K562 treated with DMSO at 1 percent for 12 hours (cell line): ENCODE measurements around the gene DPH2. TPM values are rescaled to one million over a fixed set of nuclear protein-coding genes. Genes with fewer than 3 reads are reported as not detected.

ENCODE experiments used
- total RNA-seq: library from RNA; unstranded; fragments of 300-600 nt; gene quantifications from 2 replicates; pipeline ENCODE4 v1.2.3, GENCODE V29; 2022; ENCODE audit not compliant: insufficient read depth

Gene DPH2, protein sequence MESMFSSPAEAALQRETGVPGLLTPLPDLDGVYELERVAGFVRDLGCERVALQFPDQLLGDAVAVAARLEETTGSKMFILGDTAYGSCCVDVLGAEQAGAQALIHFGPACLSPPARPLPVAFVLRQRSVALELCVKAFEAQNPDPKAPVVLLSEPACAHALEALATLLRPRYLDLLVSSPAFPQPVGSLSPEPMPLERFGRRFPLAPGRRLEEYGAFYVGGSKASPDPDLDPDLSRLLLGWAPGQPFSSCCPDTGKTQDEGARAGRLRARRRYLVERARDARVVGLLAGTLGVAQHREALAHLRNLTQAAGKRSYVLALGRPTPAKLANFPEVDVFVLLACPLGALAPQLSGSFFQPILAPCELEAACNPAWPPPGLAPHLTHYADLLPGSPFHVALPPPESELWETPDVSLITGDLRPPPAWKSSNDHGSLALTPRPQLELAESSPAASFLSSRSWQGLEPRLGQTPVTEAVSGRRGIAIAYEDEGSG
- 9.4 and 14.9 TPM in 2 replicates for total RNA-seq

DNA sequence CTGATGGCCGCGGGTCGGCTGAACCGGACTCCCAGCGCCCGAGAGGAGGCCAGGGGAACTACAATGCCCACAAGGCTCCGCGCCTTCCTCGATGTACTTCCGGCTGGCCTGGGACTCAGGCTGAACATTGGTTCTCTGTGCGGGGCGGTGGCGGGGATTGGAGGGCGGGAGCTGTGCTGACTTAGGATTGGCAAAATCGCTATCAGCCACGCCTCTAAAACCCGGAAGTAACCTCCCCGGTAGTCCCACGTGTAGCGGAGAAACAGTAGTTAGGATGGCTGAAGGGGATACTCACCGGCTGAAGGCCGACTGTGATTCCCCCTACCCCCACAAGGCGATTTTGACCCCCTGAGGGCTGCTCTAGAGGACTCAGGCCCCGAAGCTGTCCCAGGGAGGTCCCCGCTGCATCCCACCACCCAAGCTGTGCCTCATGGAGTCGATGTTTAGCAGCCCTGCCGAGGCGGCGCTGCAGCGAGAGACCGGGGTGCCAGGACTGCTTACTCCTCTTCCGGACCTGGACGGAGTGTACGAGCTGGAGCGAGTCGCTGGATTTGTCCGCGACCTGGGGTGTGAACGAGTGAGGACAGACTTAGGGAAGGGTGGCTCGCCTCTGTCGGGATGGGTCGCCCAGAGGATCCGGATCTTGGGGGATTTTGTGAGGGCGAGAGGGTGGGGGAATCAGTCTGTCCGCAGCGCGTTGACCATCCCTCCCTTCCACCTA lies at the start of gene DPH2:
Gene DPH2 (plus strand): TSS at position 265 of the 721 bp plus-strand sequence. CDS start 166 bp downstream, at position 431.

GRCh38 chr1:43933386-43934100 lies 36.3 kb upstream of the DPH2 start, which contains the start of gene ARTN:
Gene ARTN, plus strand, starts transcription at chr1:43933801. Its CDS starts 1,856 bp downstream, at chr1:43935657.

DNA sequence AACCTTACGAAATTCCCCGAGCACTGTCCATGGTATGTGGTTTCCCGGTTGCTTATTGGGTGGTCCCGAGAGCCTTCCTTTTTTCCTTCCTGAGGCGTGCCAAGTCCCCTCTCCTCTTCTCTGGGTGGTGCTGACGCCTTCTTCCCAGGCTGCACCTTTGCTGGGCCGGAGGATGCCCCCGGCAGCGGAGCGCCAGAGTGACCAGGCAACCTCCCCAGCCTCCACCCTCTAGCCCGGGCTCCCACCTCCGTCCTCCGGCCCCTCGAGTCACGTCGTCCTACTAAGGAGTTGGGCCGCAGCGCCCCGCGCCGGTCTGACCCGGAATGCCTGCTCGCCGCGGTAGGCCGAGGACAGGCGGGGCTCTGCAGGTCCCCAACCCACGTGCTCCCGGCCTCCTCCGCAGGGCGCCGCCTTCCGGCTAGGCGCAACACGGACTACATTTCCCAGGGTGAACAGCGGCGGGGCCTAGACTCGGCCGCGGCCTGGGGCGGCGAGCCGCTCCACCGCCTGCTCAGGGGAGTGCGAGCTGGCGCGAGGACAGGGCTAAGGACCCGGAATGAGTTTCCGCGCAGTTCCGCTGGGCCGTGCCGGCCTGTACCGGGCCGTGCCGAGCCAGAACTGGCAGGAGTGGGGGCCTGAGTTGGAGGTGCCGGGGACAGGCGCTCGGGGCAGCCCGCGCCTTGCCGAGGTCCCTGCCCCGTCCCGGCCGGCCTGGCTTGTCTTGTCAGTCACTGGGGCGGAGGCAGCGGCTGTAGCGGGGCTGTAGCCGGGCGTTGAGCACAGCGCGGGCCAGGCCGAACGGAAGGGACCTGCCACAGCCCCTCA lies 23.4 kb upstream of the DPH2 start, which contains the start of gene IPO13:
Gene IPO13 (plus strand): TSS at position 715 of the 825 bp plus-strand sequence. CDS start 651 bp downstream, outside the sequence.

DNA sequence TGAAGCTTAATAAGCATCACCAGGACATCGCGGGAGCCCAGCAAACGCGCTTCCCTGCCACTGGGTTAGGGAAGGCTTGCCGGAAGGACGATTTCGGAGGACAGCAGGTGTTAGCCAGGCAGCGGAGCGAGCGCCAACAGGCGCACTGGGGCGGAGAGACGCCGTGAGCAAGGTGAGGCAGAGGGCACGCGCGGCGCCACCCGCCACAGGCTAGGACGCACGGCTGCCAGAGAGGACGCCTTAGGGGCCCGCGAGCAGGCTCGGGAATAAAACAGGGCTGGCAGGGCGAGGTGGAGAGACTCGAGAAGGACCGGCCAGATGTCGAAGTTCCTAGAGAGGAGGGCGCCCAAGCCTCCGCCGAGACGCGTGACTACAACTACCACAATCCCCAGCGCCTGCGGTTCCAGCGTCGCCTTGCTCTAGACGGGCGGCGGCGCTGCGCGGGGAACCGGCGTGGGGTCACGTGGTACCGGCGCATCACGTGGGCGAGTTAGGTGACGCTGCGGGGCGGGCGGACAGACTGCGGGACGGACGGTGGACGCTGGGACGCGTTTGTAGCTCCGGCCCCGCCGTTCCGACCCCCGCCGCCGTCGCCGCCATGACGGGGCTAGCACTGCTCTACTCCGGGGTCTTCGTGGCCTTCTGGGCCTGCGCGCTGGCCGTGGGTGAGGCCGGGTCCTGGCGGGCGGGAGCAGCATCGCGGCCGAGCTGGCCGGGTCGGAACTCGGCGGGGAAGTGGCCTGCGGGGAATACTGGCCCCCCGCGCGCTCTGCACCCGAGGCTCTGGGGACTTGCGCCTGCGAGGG lies 4.8 kb downstream of the DPH2 start, which contains the start of gene ATP6V0B:
Gene ATP6V0B (plus strand): TSS at position 518 of the 806 bp plus-strand sequence. CDS start 81 bp downstream, at position 599.

DNA sequence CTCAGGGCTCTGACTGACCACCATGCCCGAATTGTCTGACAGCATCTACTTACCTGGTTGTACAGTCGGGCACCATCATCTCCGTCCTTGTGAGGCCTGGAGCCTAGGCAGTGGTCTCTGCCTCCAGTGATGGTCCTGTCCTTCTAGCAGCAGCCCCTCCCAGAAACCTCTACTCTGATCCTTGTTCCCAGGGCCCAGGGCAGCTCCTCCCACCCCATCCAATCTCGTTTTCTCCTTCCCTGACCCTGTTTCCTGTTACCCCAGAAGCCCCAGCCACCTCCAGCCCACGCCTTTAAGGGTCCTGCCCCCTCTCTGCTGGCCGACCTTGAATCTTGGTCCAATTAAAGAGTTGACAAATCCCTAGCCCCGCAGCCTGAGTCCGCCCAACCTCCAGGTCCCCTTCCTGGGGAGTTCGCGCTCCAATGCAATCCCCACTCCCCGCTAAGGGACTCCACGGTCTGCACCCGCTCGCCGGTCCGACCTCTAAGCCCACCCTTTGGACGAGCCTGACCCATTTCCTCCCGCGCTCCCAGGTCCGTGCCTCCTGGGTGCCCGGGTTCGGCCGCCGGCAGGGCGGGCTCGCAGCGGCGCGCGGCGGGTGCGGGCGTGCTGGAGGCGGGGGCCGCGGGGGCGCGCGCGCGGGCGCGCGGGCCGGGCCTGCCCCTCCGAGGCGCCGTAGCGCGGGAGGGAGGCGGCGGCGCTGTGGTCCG lies 8.9 kb downstream of the DPH2 start, which contains the start of gene B4GALT2:
Gene B4GALT2 (plus strand): TSS at position 660 of the 710 bp plus-strand sequence. CDS start 1,951 bp downstream, outside the sequence.

GRCh38 chr1:43991476-43992231 lies 21.8 kb downstream of the DPH2 start, which contains the start of gene CCDC24:
Gene CCDC24, plus strand, starts transcription at chr1:43991599. Its CDS starts 280 bp downstream, at chr1:43991879.

Other genes starting within 250 kb of the DPH2 start
- 1.2 and 5.8 TPM in 2 replicates for gene ARTN, start 36.2 kb upstream of the DPH2 start, total RNA-seq
- 21.9 and 35.0 TPM in 2 replicates for gene IPO13, start 23.1 kb upstream of the DPH2 start, total RNA-seq
- 472 and 612 TPM in 2 replicates for gene ATP6V0B, start 5.0 kb downstream of the DPH2 start, total RNA-seq
- 29.5 and 32.0 TPM in 2 replicates for gene B4GALT2, start 9.2 kb downstream of the DPH2 start, total RNA-seq
- 0.41 TPM in 1 of 2 replicates, not detected in the other for gene CCDC24, start 21.6 kb downstream of the DPH2 start, total RNA-seq
- gene SLC6A9, start 61.5 kb downstream of the DPH2 start, total RNA-seq: 20.4 and 50.0 TPM in 2 replicates
- not detected in 2 replicates for gene KLF17, start 148.8 kb downstream of the DPH2 start, total RNA-seq
- gene KLF18, start 171.6 kb downstream of the DPH2 start, total RNA-seq: not detected in 2 replicates
- gene DMAP1, start 243.5 kb downstream of the DPH2 start, total RNA-seq: 31.9 and 38.9 TPM in 2 replicates